HEK293 (cell line): ENCODE results near the gene TPPP3.

ENCODE experiments used
- BCL11B ChIP-seq: fragments of 450-650 bp; formaldehyde crosslinking; IDR thresholded peaks from 2 replicates; pipeline ENCODE4 v1.5.1; 2016; ENCODE audit warnings: low read depth, missing biosample characterization, missing genetic modification characterization
- FEZF1 ChIP-seq: fragments of 450-650 bp; formaldehyde crosslinking; IDR thresholded peaks from 2 replicates; pipeline ENCODE4 v1.5.1; 2016; ENCODE audit warnings: missing biosample characterization, missing genetic modification characterization
- GLI2 ChIP-seq: fragments of 450-650 bp; formaldehyde crosslinking; IDR thresholded peaks from 2 replicates; pipeline ENCODE4; 2017; ENCODE audit warnings: missing biosample characterization, missing genetic modification characterization, low read depth, borderline replicate concordance
- IKZF3 ChIP-seq: fragments of 450-650 bp; IDR thresholded peaks from 2 replicates; pipeline ENCODE4 v1.5.0; 2018; ENCODE audit warnings: missing biosample characterization, mild to moderate bottlenecking, missing genetic modification characterization, moderate library complexity
- ZBTB21 ChIP-seq: fragments of 450-650 bp; formaldehyde crosslinking; IDR thresholded peaks from 2 replicates; pipeline ENCODE4 v1.5.1; 2017; ENCODE audit warnings: missing biosample characterization, missing genetic modification characterization
- ZNF133 ChIP-seq: fragments of 450-650 bp; formaldehyde crosslinking; IDR thresholded peaks from 2 replicates; pipeline ENCODE4 v1.5.1; 2016; ENCODE audit warnings: missing biosample characterization, missing genetic modification characterization
- ZNF138 ChIP-seq: fragments of 450-650 bp; formaldehyde crosslinking; IDR thresholded peaks from 2 replicates; pipeline ENCODE4 v1.5.1; 2016; ENCODE audit warnings: missing biosample characterization, missing genetic modification characterization, borderline replicate concordance
- ZNF155 ChIP-seq: fragments of 450-650 bp; formaldehyde crosslinking; IDR thresholded peaks from 2 replicates; pipeline ENCODE4 v1.5.1; 2016; ENCODE audit warnings: missing biosample characterization, missing genetic modification characterization
- ZNF211 ChIP-seq: fragments of 450-650 bp; formaldehyde crosslinking; IDR thresholded peaks from 2 replicates; pipeline ENCODE4 v1.5.1; 2016; ENCODE audit warnings: low read depth, missing biosample characterization, missing genetic modification characterization
- ZNF335 ChIP-seq: fragments of 450-650 bp; formaldehyde crosslinking; conservative IDR thresholded peaks from 2 replicates; pipeline ENCODE4 v1.5.1; 2016; ENCODE audit warnings: missing biosample characterization, missing genetic modification characterization
- ZNF394 ChIP-seq: fragments of 450-650 bp; formaldehyde crosslinking; IDR thresholded peaks from 2 replicates; pipeline ENCODE4 v1.5.1; 2016; ENCODE audit warnings: missing biosample characterization, missing genetic modification characterization, mild to moderate bottlenecking, moderate library complexity, borderline replicate concordance
- ZNF571 ChIP-seq: fragments of 450-650 bp; formaldehyde crosslinking; IDR thresholded peaks from 2 replicates; pipeline ENCODE4 v1.5.0; 2017; ENCODE audit warnings: missing biosample characterization, missing genetic modification characterization
- ZNF654 ChIP-seq: fragments of 450-650 bp; formaldehyde crosslinking; IDR thresholded peaks from 2 replicates; pipeline ENCODE4 v1.5.1; 2016; ENCODE audit warnings: low read depth, missing biosample characterization, missing genetic modification characterization
- ZNF658 ChIP-seq: fragments of 450-650 bp; formaldehyde crosslinking; IDR thresholded peaks from 2 replicates; pipeline ENCODE4; 2016; ENCODE audit warnings: missing biosample characterization, missing genetic modification characterization
- ZNF664 ChIP-seq: fragments of 450-650 bp; formaldehyde crosslinking; IDR thresholded peaks from 2 replicates; pipeline ENCODE4 v1.5.1; 2016; ENCODE audit warnings: missing biosample characterization, missing genetic modification characterization
- ZNF677 ChIP-seq: fragments of 450-650 bp; IDR thresholded peaks from 2 replicates; pipeline ENCODE4 v1.5.0; 2018; ENCODE audit warnings: missing biosample characterization, mild to moderate bottlenecking, missing genetic modification characterization, moderate library complexity
- ZNF76 ChIP-seq: fragments of 450-650 bp; formaldehyde crosslinking; IDR thresholded peaks from 2 replicates; pipeline ENCODE4; 2016; ENCODE audit warnings: low read depth, missing biosample characterization, missing genetic modification characterization, borderline replicate concordance
- TF ChIP-seq, protein P1 (sequence below): fragments of 450-650 bp; formaldehyde crosslinking; IDR thresholded peaks from 2 replicates; pipeline ENCODE4 v1.5.1; 2017; ENCODE audit warnings: missing biosample characterization, missing genetic modification characterization
- TF ChIP-seq, protein P2 (sequence below): fragments of 450-650 bp; formaldehyde crosslinking; IDR thresholded peaks from 2 replicates; pipeline ENCODE4 v1.5.1; 2016; ENCODE audit warnings: missing biosample characterization, missing genetic modification characterization, borderline replicate concordance
- TF ChIP-seq, protein P3 (sequence below): fragments of 450-650 bp; formaldehyde crosslinking; IDR thresholded peaks from 2 replicates; pipeline ENCODE4 v1.5.0; 2017; ENCODE audit warnings: missing biosample characterization, missing genetic modification characterization, borderline replicate concordance
- TF ChIP-seq, protein P4 (sequence below): fragments of 450-650 bp; formaldehyde crosslinking; conservative IDR thresholded peaks from 2 replicates; pipeline ENCODE4 v1.5.1; 2016; ENCODE audit warnings: low read depth, missing biosample characterization, missing genetic modification characterization
- TF ChIP-seq, protein P5 (sequence below): fragments of 450-650 bp; formaldehyde crosslinking; IDR thresholded peaks from 2 replicates; pipeline ENCODE4; 2016; ENCODE audit warnings: missing biosample characterization, missing genetic modification characterization

TPPP3 gene

DNA sequence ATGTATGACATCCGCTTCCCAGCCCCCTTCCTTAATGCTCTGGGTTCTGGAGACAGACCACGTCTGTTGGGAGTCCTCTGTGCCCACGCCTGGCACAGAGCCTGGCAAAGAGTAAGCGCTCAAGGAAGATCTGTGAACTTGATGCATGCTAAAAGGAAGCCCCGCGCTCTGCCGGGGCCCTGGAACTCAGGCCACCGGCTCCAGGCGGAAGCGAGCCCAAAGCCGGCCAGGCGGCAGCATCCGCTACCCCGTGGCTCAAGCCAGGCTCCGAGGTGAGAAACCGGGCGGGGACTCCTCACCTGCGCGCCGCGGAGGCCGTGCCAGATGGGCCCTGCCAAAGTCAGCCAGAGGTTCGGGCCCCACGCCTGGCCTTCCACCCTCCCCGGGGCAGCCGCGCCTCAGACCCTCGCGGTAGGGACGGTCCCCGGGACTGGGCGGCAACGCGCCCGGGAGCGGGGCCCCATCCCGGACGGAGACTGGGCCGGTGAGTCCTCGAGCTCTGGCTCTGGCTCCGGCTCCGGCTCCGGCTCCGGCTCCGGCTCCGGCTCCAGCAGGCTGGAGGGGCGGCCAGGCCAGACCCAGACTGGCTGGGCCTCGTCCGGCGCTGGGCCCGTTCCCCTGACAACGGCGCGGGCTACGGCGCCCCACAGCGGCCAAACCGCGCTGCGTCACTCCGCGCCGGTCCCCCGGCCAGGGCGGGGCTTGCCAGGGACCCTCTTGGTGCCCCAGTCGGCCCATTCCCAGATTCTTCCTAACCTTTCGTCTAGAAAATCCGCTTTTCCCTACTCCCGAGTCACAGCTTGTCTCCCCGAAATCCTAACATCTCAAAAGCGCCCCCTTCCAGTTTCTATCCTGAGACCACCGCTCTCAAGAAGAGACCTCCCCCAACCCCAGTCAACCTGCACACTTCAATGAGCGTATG lies 22.8 kb upstream of the TPPP3 start, which contains the start of gene ZDHHC1 (continued):
- no peak for TF ChIP-seq ZNF654 (tag by site-specific recombination)
- no peak for TF ChIP-seq FEZF1 (tag by site-specific recombination)
- TF ChIP-seq ZNF138 = no peak
- TF ChIP-seq ZBTB21 (tag by site-specific recombination) = no peak
- TF ChIP-seq, protein P1, sequence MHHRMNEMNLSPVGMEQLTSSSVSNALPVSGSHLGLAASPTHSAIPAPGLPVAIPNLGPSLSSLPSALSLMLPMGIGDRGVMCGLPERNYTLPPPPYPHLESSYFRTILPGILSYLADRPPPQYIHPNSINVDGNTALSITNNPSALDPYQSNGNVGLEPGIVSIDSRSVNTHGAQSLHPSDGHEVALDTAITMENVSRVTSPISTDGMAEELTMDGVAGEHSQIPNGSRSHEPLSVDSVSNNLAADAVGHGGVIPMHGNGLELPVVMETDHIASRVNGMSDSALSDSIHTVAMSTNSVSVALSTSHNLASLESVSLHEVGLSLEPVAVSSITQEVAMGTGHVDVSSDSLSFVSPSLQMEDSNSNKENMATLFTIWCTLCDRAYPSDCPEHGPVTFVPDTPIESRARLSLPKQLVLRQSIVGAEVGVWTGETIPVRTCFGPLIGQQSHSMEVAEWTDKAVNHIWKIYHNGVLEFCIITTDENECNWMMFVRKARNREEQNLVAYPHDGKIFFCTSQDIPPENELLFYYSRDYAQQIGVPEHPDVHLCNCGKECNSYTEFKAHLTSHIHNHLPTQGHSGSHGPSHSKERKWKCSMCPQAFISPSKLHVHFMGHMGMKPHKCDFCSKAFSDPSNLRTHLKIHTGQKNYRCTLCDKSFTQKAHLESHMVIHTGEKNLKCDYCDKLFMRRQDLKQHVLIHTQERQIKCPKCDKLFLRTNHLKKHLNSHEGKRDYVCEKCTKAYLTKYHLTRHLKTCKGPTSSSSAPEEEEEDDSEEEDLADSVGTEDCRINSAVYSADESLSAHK = no peak
- TF ChIP-seq, protein P2, sequence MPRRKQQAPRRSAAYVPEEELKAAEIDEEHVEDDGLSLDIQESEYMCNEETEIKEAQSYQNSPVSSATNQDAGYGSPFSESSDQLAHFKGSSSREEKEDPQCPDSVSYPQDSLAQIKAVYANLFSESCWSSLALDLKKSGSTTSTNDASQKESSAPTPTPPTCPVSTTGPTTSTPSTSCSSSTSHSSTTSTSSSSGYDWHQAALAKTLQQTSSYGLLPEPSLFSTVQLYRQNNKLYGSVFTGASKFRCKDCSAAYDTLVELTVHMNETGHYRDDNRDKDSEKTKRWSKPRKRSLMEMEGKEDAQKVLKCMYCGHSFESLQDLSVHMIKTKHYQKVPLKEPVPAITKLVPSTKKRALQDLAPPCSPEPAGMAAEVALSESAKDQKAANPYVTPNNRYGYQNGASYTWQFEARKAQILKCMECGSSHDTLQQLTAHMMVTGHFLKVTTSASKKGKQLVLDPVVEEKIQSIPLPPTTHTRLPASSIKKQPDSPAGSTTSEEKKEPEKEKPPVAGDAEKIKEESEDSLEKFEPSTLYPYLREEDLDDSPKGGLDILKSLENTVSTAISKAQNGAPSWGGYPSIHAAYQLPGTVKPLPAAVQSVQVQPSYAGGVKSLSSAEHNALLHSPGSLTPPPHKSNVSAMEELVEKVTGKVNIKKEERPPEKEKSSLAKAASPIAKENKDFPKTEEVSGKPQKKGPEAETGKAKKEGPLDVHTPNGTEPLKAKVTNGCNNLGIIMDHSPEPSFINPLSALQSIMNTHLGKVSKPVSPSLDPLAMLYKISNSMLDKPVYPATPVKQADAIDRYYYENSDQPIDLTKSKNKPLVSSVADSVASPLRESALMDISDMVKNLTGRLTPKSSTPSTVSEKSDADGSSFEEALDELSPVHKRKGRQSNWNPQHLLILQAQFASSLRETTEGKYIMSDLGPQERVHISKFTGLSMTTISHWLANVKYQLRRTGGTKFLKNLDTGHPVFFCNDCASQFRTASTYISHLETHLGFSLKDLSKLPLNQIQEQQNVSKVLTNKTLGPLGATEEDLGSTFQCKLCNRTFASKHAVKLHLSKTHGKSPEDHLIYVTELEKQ (tag by site-specific recombination) = no peak
- peak; percentile 87 for TF ChIP-seq ZNF335
- no peak for TF ChIP-seq GLI2 (tag by site-specific recombination)
- TF ChIP-seq ZNF571 (tag by site-specific recombination) = no peak
- TF ChIP-seq IKZF3 (tag by site-specific recombination) = no peak
- TF ChIP-seq ZNF394 (tag by site-specific recombination) = no peak
- TF ChIP-seq, protein P3, sequence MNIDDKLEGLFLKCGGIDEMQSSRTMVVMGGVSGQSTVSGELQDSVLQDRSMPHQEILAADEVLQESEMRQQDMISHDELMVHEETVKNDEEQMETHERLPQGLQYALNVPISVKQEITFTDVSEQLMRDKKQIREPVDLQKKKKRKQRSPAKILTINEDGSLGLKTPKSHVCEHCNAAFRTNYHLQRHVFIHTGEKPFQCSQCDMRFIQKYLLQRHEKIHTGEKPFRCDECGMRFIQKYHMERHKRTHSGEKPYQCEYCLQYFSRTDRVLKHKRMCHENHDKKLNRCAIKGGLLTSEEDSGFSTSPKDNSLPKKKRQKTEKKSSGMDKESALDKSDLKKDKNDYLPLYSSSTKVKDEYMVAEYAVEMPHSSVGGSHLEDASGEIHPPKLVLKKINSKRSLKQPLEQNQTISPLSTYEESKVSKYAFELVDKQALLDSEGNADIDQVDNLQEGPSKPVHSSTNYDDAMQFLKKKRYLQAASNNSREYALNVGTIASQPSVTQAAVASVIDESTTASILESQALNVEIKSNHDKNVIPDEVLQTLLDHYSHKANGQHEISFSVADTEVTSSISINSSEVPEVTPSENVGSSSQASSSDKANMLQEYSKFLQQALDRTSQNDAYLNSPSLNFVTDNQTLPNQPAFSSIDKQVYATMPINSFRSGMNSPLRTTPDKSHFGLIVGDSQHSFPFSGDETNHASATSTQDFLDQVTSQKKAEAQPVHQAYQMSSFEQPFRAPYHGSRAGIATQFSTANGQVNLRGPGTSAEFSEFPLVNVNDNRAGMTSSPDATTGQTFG (tag by site-specific recombination) = no peak
- TF ChIP-seq, protein P4, sequence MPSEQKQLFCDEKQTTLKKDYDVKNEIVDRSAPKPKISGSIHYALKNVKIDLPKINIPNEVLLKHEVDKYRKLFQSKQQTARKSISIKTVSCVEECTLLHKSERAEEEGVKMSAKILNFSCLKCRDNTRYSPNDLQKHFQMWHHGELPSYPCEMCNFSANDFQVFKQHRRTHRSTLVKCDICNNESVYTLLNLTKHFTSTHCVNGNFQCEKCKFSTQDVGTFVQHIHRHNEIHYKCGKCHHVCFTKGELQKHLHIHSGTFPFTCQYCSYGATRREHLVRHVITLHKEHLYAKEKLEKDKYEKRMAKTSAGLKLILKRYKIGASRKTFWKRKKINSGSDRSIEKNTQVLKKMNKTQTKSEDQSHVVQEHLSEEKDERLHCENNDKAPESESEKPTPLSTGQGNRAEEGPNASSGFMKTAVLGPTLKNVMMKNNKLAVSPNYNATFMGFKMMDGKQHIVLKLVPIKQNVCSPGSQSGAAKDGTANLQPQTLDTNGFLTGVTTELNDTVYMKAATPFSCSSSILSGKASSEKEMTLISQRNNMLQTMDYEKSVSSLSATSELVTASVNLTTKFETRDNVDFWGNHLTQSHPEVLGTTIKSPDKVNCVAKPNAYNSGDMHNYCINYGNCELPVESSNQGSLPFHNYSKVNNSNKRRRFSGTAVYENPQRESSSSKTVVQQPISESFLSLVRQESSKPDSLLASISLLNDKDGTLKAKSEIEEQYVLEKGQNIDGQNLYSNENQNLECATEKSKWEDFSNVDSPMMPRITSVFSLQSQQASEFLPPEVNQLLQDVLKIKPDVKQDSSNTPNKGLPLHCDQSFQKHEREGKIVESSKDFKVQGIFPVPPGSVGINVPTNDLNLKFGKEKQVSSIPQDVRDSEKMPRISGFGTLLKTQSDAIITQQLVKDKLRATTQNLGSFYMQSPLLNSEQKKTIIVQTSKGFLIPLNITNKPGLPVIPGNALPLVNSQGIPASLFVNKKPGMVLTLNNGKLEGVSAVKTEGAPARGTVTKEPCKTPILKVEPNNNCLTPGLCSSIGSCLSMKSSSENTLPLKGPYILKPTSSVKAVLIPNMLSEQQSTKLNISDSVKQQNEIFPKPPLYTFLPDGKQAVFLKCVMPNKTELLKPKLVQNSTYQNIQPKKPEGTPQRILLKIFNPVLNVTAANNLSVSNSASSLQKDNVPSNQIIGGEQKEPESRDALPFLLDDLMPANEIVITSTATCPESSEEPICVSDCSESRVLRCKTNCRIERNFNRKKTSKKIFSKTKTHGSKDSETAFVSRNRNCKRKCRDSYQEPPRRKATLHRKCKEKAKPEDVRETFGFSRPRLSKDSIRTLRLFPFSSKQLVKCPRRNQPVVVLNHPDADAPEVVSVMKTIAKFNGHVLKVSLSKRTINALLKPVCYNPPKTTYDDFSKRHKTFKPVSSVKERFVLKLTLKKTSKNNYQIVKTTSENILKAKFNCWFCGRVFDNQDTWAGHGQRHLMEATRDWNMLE (tag by site-specific recombination) = no peak
- TF ChIP-seq ZNF658 (tag by site-specific recombination) = no peak
- TF ChIP-seq BCL11B (tag by site-specific recombination) = no peak
- TF ChIP-seq ZNF76 (tag by site-specific recombination) = no peak
- TF ChIP-seq ZNF155 = no peak
- TF ChIP-seq ZNF211 = no peak
- TF ChIP-seq, protein P5, sequence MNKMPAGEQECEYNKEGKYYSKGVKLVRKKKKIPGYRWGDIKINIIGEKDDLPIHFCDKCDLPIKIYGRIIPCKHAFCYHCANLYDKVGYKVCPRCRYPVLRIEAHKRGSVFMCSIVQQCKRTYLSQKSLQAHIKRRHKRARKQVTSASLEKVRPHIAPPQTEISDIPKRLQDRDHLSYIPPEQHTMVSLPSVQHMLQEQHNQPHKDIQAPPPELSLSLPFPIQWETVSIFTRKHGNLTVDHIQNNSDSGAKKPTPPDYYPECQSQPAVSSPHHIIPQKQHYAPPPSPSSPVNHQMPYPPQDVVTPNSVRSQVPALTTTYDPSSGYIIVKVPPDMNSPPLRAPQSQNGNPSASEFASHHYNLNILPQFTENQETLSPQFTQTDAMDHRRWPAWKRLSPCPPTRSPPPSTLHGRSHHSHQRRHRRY = no peak
- TF ChIP-seq ZNF664 = no peak
- TF ChIP-seq ZNF133 (tag by site-specific recombination) = no peak
- 0 out of 2 replicates have a peak, but pooled peaks have one; percentile 9 for TF ChIP-seq ZNF677
